ENCODE data around the gene ACTA2. TPM values are rescaled to one million over a fixed set of nuclear protein-coding genes. Genes with fewer than 3 reads are reported as not detected.

The ACTA2 gene
- total RNA-seq, 4 donors from 2014 or later = 146 to 162 (median 152) TPM

- 71% methylated on average over 2 of the region's 2 CpGs for WGBS
- Histone ChIP-seq H3K4me3 (no peak overlapping the region), H3K36me3 (no peaks in the 10 kb centered on the region), H3K27ac (no peak overlapping the region), H3K4me1 (peaks cover 17% of the 10 kb centered on the region), H3K9me3 (no peaks in the 10 kb centered on the region), H3K27me3 (no peaks in the 10 kb centered on the region)
- DNase-seq (ENCODE audit: low spot score in 2 of 2) = no peak
- TF ChIP-seq POLR2AphosphoS5 (IDR thresholded peaks at IDR 0.05) (no peak), CTCF (IDR thresholded peaks at IDR 0.05) (no peak), POLR2A (IDR thresholded peaks at IDR 0.05) (no peak), EP300 (IDR thresholded peaks at IDR 0.05) (no peak)
Measured at GRCh38 chr10:88899886-88900285, 52.7 kb downstream of the ACTA2 start.

- H3K27me3 ChIP-seq = no peaks in the 10 kb centered on the region
- peaks cover 23% of the 10 kb centered on the region for H3K4me1 ChIP-seq
- no peak overlapping the region for H3K27ac ChIP-seq
- TF ChIP-seq CTCF (IDR thresholded peaks at IDR 0.05) = no peak
- no peak for TF ChIP-seq POLR2A (IDR thresholded peaks at IDR 0.05)
- TF ChIP-seq POLR2AphosphoS5 (IDR thresholded peaks at IDR 0.05) = no peak
- TF ChIP-seq EP300 (IDR thresholded peaks at IDR 0.05) = no peak
- DNase-seq (ENCODE audit: low spot score in 2 of 2) = no peak
- H3K9me3 ChIP-seq = no peaks in the 10 kb centered on the region
- 93% methylated on average over 3 of the region's 3 CpGs for WGBS
- H3K4me3 ChIP-seq = no peak overlapping the region
- no peaks in the 10 kb centered on the region for H3K36me3 ChIP-seq
Measured at GRCh38 chr10:88898727-88899126, 53.8 kb downstream of the ACTA2 start.

- H3K4me3 ChIP-seq = no peak overlapping the region
- no peak for DNase-seq (ENCODE audit: low spot score in 2 of 2)
- TF ChIP-seq POLR2A (IDR thresholded peaks at IDR 0.05) (no peak), EP300 (IDR thresholded peaks at IDR 0.05) (no peak), CTCF (IDR thresholded peaks at IDR 0.05) (no peak), POLR2AphosphoS5 (IDR thresholded peaks at IDR 0.05) (no peak)
- H3K27ac ChIP-seq = peak overlapping the region; percentile 57
- H3K36me3 ChIP-seq = no peaks in the 10 kb centered on the region
- 46% methylated on average over 8 of the region's 8 CpGs for WGBS
- H3K4me1 ChIP-seq = peaks cover 30% of the 10 kb centered on the region
- H3K27me3 ChIP-seq = no peaks in the 10 kb centered on the region
- H3K9me3 ChIP-seq = no peaks in the 10 kb centered on the region
Measured at GRCh38 chr10:88896994-88897853, 55.3 kb downstream of the ACTA2 start.

- H3K36me3 ChIP-seq = no peaks in the 10 kb centered on the region
- TF ChIP-seq CTCF (IDR thresholded peaks at IDR 0.05) (no peak), EP300 (IDR thresholded peaks at IDR 0.05) (no peak), POLR2AphosphoS5 (IDR thresholded peaks at IDR 0.05) (no peak), POLR2A (IDR thresholded peaks at IDR 0.05) (no peak)
- no peaks in the 10 kb centered on the region for H3K9me3 ChIP-seq
- H3K27ac ChIP-seq = peak overlapping the region; percentile 57
- 59% methylated on average over 4 of the region's 4 CpGs for WGBS
- no peak overlapping the region for H3K4me3 ChIP-seq
- H3K27me3 ChIP-seq = no peaks in the 10 kb centered on the region
- H3K4me1 ChIP-seq = peaks cover 30% of the 10 kb centered on the region
- no peak for DNase-seq (ENCODE audit: low spot score in 2 of 2)
Measured at GRCh38 chr10:88896372-88896993, 56.1 kb downstream of the ACTA2 start.

GRCh38 chr10:88895250-88895649, 57.3 kb downstream of the ACTA2 start:
- Histone ChIP-seq H3K4me1 (peaks cover 30% of the 10 kb centered on the region), H3K4me3 (no peak overlapping the region), H3K27ac (peak overlapping the region; percentile 6), H3K27me3 (no peaks in the 10 kb centered on the region), H3K36me3 (no peaks in the 10 kb centered on the region), H3K9me3 (no peaks in the 10 kb centered on the region)
- TF ChIP-seq POLR2A (IDR thresholded peaks at IDR 0.05) (no peak), POLR2AphosphoS5 (IDR thresholded peaks at IDR 0.05) (no peak), EP300 (IDR thresholded peaks at IDR 0.05) (no peak), CTCF (IDR thresholded peaks at IDR 0.05) (no peak)
- WGBS = 74% methylated on average over 1 of the region's 1 CpG
- no peak for DNase-seq (ENCODE audit: low spot score in 2 of 2)
